HG03280 (cell line): ENCODE results near the gene CCDC102B.
"Not testable (repeated sequence)": the region's sequence is repeated elsewhere in the genome, so short reads cannot be mapped to it uniquely, and the experiment has no call there.

Source experiments
- ATAC-seq: cut with Tn5 transposase; IDR thresholded peaks from one replicate; pipeline ENCODE4 v1.9.1; 2021; ENCODE audit warnings: mild to moderate bottlenecking, moderate library complexity; ENCODE audit not compliant: unreplicated experiment

CCDC102B gene

DNA sequence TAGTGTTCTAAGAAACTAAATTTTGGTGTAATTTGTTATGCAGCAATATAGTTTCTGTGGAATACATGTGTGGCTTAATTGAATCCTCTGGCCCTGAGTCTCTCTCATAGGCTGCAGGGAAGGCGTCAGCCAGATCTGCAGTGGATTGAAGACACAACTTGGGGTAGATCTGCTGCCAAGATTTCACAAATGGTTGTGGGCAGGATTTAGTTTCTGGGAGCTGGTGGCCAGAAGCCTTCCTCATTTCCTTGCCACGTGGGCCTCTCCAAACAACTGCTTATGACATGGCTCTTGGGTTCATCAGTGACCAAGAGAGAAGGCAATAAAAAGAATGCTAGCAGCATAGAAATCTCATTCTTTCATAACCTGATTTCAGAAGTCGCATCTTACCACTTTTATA is 28.2 kb downstream of the CCDC102B start:
- no peak for ATAC-seq

DNA sequence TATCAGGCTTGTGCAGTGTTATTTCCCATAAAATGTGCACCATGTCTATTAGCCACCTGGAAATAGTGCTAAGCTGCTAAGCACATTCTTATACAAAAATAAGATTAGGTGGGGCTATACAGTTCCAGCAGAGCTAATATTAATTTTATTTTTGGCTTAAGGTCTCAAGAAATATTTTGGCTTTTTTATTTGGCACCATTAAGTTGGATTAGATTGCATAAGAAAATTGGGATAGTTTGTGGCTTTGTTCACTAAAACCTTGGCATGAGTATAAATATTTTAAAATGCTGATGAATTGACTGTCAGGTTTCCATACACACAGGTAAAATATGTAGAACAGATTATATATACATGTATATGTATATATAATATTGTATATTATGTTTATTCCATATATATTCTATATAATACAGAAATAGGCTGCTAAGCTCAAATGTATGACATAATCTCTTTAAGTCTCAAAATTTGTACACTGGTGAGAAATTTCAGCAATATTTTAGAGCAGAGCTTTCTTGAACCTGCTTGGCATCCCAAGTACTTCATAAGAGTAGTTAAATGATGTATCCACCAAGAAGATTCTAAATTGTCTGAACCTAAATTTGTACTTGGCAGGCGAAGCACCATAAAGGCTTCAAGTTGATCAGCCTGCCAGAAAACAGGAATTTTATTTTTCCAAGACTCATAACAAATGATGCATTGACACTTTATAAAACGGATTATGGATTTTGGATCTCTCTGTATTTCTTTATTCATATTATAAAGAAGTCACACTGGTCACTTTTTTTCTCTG is 32.6 kb downstream of the CCDC102B start:
- ATAC-seq: no peak

DNA sequence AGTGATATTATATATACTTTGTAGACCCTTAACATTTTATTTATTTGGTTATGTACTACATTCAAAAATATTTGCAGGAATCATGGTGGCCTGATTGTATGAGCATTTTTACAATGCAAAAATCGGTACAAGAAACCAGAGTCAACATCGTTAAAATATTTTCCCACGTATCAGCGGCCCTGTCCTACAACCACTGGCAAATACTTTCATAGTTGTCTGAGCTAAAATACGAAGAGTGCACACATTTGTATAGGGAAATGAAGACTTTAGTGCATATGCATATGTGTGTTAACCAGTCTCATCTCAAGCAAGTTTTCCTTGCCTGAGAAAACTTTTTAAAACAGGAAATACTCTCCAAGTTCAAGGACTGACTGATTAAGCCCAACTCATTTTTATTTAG is 35.9 kb downstream of the CCDC102B start:
- ATAC-seq: no peak

DNA sequence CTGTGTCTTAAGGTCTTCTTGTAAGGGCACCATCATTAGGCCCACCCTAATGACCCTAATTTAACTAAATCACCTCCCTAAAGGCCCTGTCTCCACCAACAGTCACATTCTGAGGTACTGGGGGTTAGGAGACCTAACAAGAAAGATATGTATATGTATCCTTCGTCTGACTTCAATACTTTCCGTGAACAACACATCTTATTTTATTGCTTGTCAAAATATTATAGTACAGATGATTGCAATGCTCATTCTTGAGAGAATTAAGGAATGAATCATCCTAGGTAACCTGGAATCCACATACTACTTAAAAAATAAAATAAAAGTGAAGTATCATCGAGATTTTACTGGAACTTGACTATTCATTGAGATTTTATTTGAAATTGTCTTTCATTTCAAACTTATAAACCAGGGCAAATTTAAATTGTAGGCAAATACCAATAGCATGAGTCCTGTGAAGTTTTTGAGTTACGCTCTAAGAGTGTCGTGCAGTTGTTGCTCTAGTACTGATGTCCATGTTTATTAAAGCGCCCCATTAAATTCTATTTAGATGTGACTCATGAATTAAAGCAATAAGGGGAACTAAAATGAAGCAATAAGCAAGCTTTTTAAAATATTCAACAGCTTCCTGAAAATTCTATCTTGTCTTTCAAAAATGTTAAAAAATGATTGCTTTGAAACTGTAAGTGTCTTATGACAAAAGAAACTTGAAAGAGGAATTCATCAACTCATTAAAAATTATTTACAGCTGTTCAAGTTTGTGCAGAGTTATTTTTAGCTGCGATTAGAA is 40.0 kb downstream of the CCDC102B start:
- ATAC-seq: no peak

DNA sequence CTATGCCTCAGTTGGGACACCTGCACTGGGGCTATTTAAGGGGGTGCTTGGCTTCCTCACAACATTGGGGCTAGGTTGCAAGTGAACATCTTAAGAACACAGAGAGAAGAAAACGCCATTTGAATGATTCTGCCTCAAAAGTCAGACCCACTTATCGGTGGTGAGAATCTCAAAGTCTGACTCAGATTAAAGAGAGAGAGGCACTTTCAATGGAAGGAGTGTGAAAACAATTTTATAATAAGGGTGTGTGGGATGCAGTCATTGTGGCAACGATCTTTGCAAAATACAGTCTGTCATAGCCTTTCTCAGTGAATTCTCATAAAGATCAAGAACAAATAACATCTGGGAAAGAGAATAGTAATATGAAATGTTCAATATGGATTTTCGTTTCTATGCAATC is 41.8 kb downstream of the CCDC102B start:
- ATAC-seq: no peak

DNA sequence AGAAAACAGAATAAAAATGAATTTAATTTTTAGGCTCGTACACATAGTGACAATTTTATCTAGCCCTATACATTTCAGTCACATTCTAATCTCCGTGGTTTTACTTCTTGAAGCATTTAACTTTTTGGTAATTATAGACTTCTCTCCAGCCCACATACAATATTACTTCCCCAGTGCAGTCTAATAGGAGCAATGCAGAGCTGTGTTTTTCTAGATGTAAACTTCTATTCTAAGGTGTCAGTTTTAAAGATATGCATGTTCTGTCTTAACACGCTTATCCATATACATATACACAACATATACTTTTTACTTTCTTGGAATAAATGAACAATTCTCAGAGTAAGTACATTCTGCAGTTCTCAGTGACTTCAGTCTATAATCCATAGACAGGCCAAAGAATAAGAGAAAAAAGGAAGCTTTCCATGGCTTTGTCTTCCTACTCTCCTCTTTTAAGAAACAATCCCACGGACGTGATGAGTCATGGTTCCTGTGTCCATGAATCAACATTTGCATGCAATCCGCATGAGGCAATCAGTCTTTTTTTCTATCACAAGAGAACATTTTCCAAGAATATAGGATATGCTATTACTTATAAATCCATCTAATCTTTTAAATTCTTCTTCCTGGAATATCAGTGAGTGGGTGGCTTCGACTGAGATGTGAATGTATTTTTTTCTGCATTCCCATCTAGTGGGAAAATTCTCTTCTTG is 42.8 kb downstream of the CCDC102B start:
- ATAC-seq: no peak

DNA sequence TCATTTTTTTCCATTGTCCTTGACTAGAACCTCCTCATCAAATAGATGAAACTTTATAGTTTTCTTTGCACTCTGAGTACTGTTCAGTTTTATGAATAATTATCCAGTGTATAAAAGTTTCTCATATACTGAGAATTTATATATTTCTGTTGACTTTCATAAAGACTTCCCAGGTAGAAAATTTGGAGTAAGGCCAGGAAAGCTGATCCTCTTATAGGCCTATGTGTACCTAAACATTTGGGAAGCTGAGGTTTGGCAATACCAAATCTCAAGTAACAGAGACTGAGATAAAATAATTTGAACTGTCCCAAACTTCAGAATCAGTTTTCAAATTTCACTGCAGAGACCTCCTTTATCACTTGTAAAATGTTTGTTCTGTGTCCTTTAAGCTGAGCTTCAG is 43.4 kb downstream of the CCDC102B start:
- ATAC-seq: no peak

DNA sequence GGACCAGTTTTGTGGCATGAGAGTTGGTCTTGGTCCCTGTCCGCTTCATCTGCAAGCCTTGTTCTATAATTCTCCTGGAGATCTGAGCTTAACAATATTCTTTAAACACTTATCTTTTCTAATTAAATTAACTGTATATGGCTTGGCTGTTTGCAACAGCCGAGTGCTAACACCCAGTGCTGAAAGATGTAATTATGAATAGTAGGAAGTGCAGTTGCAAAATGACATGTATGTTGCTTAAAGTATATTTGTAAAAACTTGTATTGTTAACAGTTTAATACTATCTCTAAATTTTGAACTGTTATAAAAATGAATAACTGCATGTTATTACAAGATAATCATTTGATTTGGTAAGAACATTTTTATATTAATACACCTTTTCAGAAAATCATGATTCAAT is 45.1 kb downstream of the CCDC102B start:
- no peak for ATAC-seq

DNA sequence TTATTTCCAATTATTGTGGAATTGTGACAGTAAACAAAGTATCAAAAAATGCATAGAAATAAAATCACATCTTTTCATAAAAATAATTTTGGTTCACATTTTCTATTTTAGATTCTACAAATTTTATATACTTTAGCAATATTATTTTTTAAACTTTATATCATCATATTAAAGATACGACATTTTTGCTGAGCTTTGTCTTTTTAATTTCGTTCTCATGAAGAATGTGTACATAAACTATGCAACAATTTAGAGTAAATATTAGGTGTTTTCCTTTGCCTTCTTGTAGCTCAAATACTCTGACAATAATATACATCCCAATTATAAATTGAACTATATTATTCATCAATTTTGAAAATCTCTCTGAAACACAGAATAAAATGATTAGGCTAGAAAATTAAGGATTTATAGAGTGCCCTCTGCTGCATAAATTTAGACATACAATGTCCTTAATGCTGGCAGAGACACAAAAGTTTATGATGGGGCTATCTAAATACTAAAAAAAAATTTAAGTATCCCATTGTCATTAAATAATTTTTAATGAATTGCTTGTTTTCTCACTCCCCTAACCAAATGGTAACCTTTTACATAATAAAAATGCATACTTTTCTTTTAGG is 45.7 kb downstream of the CCDC102B start:
- no peak for ATAC-seq

DNA sequence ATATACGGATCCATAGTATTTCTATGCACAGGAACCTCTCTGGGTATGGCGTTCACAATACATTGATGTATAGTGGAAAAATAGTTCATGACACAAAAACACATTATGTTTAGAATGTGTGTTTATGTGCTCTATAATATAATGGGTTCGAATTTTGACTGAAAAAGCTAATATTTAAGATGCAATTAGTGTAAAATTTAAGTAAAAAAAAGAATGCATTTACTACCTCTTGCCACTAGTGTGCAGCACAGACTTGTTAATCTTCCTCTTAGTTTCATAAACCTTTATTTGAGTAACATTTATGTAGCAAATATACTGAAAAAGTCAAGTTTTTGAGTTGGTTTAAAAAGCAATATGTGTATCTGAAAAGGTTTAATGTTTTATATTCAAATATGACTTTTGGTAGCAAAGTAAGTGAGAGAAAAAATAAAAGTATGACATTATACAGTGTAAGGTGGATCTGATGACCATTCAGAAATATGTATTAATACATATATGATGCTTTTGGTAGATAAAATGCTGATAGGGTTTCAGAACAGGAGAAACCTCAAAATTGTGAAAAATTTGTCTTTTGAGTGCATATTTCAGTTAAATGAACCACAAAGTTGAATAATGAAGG is 49.4 kb downstream of the CCDC102B start:
- ATAC-seq: no peak

DNA sequence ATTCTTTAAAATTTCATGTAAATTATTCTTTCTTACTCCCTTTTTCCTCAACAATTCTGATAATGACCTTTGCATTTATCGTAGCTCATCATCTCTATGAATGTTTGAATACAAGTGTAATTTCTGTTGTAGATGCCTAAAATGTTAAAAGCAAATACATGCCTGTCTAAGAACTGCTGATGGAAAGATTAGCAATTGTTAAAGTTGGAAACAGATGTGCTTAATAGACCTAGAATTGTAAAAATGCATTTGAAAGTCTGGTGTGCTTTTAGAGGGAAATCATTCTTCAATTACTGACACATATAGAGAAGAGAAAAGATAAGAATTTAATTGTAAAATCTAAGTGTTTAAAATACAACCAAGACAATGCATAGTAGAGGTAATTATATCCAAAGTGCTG is 50.4 kb downstream of the CCDC102B start:
- no peak for ATAC-seq

DNA sequence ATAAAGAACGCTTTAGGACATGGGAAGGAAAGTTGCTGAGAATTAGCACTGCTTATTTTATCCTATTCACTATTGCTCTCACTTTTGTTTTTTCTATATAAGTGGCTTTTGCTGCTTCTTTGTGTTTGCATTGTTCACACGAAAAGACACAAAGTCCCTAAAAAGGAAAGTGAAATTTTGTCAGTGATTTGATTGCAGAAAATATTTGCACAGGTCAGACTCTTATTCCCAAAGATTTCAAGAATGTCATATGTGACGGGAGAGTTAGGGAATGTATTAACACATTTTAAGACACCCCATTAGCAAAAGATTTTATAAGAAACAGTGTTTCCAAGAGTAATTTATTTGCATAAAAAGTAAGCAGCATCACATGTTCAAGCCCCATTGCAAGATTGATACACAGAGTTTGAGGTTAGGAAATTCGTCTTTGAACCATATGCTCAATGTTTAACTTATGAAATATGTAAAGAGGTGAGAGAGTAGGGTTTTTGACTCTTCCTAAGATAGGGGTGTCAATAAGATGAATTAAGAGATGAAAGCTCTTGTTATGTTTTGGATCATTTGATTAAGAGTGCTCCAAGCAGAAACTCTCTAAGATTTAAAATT is 57.0 kb downstream of the CCDC102B start:
- no peak for ATAC-seq

DNA sequence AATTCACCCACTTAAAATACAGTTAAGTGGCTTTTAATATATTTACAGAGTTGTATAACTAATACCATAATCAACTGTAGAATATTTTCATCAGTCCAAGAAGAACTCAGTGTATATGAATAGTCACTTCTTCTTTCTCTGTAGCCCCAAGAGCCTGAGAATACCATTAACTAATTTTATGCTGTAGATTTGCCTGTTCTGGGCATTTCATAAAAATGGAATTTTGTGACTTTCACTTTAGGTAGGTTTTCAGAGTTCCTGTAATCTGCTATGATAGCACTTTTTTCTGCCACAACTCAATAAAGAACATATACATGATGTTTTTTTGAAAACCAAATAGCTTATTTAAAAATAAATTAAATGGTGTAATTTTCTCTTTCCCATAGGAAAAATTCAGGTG is 57.6 kb downstream of the CCDC102B start:
- ATAC-seq: no peak

DNA sequence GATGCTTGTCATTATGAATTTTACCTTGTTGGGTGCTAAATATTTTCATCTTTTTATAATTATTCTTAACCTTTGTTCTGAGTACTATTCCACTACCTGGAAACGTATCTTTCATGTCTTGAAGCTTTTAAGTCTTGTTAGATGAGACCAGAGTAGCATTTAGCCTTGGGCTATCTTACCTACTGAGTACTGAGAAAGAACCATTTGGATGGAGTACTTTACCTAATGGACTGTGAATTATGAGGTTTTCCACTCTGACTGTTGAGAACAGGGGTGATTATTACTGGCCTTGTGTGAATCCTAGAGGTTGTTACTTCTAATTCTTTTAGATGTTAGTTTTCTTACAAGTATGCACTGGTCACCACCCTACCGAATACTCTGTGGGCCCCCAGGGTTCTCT is 63.5 kb downstream of the CCDC102B start:
- no peak for ATAC-seq

DNA sequence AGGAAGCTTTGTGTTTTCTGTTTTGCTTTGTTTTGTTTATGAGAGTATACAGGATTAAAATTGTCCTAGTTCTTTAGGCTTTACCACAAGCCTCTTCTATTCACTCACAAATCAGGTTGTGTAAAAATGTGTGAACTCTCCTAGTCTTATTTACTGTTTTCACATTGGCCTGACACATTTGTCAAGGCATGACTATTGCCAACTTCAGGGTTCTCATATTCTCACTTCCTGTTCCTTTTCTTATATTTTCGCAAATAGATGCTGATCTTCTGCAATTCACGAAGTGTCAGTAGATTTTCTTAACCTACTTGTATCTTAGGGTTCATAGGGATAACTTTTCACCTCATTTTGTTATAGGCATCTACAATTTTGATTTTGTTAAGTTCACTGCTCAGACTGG is 67.1 kb downstream of the CCDC102B start:
- ATAC-seq: no peak

DNA sequence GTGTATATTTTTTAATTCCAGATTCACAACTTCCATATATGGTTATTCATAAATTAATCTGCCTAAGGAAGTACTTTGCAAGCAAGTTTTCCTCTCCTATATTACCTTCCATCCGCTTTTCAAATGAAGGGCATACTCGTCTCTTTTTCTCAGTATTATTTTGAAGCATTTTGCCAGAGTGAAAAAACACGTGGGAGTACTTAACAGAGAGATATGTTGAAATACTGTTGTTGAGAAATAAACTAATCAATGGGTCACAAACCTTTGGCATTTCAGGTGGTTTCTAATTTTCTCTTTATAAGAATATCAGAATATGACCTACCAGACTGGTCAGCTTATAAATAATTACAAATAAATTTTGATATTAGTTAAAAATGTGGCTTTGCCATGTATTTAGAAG is 67.6 kb downstream of the CCDC102B start:
- no peak for ATAC-seq

DNA sequence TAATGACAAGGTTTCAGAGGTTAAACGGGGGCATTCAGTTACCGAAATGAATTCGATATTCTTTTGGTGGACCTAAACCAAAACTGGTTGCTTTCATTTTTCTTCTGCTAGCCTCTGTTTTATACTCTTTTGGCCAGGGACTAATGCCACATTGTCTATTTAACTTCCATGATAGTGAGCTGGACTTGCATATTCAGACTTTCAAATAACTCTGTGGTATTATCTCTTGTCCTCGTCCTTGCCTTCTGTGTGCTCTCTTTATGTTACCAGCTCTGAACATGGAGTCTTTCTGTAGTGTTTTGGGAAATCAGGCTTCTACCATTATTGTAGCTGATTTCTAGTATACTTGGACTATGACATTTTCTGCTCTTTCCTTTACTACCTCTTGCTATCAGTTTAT is 75.1 kb downstream of the CCDC102B start:
- no peak for ATAC-seq

DNA sequence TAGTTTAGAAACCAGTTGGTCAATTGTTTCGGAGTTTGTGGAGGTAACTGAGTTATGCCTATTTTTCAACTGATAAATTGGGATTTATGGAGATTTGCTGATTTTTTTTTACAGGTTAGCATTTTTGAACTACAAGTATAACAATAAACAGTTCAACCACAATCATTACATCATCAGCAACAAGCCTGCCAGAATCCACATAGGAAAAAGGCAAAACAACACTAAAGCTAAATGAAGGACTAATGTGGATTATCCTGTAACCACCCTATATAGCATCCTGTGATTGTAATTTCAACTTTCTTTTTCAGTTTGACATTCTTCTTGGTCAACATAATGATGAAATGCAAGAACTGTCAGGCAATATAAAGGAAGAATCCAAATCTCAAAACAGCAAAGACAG is 76.5 kb downstream of the CCDC102B start:
- ATAC-seq: no peak

DNA sequence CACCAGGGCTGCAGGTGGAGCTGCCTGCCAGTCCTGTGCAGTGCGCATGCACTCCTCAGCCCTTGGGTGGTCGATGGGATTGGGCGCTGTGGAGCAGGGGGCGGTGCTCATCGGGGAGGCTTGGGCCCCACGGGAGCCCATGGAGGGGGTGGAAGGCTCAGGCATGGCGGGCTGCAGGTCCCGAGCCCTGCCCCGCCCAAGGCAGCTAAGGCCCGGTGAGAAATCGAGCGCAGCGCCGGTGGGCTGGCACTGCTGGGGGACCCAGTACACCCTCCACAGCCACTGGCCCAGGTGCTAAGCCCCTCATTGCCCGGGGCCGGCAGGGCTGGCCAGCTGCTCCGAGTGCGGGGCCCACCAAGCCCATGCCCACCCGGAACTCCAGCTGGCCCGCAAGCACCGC is 82.1 kb downstream of the CCDC102B start:
- not testable (repeated sequence) for ATAC-seq

DNA sequence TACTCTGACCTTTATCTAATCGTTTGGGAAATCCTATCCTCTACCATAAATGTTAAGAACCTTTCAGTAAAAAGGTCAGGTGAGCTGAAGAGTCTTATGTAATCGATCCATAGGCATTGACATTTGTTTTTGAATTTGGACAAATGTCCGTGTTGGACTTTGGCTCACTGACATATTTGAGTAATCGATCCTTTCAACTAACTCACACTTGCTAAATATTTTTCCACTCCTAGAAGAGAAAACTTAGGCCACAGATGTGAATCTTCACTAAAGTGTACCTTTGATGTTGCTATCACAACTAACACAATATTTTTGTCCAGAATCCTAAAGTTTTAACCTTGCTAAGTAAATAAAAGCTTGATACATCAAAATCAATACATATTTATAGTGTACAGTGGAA is 89.5 kb downstream of the CCDC102B start:
- no peak for ATAC-seq

DNA sequence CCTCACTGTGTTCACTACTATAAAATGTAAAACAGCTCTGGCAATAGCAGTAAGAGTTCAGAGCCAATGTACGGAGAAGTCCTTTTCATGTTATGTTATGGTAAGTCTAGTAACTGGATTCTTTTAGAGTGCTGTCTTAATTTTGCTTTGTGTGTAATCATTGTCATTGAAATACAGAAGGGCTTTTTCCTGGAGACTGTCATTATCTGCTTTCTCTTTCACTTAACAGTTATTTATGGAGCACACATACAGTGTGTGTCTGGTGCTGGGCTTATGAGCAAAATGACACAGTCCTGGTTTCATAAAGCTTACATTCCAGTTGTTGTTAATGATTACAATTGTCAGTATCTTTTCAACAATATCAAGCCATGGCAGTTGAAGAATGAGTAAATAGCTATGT is 95.5 kb downstream of the CCDC102B start:
- ATAC-seq: no peak
